ENCODE results near the gene CGA. TPM values are rescaled to one million over a fixed set of nuclear protein-coding genes. Genes with fewer than 3 reads are reported as not detected.

Gene CGA
- polyA plus RNA-seq, 1 of the 3 experiments (the other 2 are of a cell fraction), result 0.10 TPM

DNA sequence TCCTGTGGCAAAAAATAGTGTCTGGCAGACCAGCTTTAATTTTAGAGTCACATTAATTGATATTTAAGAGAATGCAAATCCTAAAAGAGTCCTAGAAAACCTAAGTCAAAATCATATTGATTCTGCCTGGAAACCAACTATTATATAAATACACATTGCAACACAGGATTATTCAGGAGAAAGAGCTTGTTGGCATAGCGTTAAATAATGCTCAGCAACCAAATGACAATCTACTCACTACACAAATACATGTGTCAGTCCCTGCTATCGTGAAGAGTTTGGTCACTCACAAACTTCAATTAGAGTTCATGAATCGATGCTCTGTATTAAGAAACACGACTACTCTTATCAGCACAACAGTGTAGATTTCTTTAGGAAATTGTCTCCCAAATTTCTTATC is 54.2 kb downstream of the CGA start:
- POLR2A ChIA-PET, result no interaction called here
- Histone ChIP-seq H3K4me2 (no peak overlapping the region), H2AFZ (ENCODE audit: low read depth) (no peak overlapping the region), H3K4me1 (ENCODE audit: control insufficient read depth in 1 of 2, insufficient read depth in 2 of 2, low read depth in 1 of 2, low read length in 1 of 2) (no peaks in the 10 kb centered on the region), H3K9me3 (no peaks in the 10 kb centered on the region), H3K27ac (ENCODE audit: low read depth in 2 of 2, low read length in 1 of 2) (no peak overlapping the region), H3K9me2 (no peaks in the 10 kb centered on the region), H3K36me3 (replicated peaks in 1 of 2; ENCODE audit: control insufficient read depth in 1 of 2, insufficient read depth in 2 of 2, low read length in 1 of 2) (no peaks in the 10 kb centered on the region), H3K4me3 (ENCODE audit: low read depth in 2 of 2, low read length in 1 of 2) (no peak overlapping the region), H3K27me3 (ENCODE audit: insufficient read depth) (no peaks in the 10 kb centered on the region), H3K9ac (no peak overlapping the region), H3K79me2 (ENCODE audit: insufficient read depth) (no peaks in the 10 kb centered on the region), H3F3A (replicated peaks; ENCODE audit: insufficient read depth) (no peaks in the 10 kb centered on the region), H4K20me1 (ENCODE audit: insufficient read depth) (no peaks in the 10 kb centered on the region)
- CTCF ChIA-PET, result interaction anchor here (1.6 to 2.7 kb wide), 3 partner anchors 12 to 1118 kb away, joined by 3 to 9 read pairs (median 5); no protein-coding TSS in a partner anchor
- no peak for TF ChIP-seq MXI1 (IDR thresholded peaks at IDR 0.05; ENCODE audit: low read depth, low read length)
- no peak for TF ChIP-seq RXRA (IDR thresholded peaks at IDR 0.05; ENCODE audit: borderline replicate concordance, low read depth)
- no peak for TF ChIP-seq SIN3A (IDR thresholded peaks at IDR 0.05; ENCODE audit: borderline replicate concordance, low read depth, low read length)
- no peak for TF ChIP-seq FOSL2 (IDR thresholded peaks at IDR 0.05; ENCODE audit: borderline replicate concordance, low read depth)
- TF ChIP-seq RAD21 (IDR thresholded peaks at IDR 0.05; ENCODE audit: low read length), result no peak
- no peak for TF ChIP-seq ZBTB33 (IDR thresholded peaks at IDR 0.05; ENCODE audit: borderline replicate concordance, low read depth)
- TF ChIP-seq YY1 (IDR thresholded peaks at IDR 0.05; ENCODE audit: low read depth), result no peak
- no peak for TF ChIP-seq RCOR1 (IDR thresholded peaks at IDR 0.05; ENCODE audit: low read length)
- no peak for TF ChIP-seq CHD2 (IDR thresholded peaks at IDR 0.05; ENCODE audit: low read length, partially characterized antibody)
- no peak for TF ChIP-seq NRF1 (IDR thresholded peaks at IDR 0.05; ENCODE audit: low read depth, low read length)
- no peak for TF ChIP-seq SMC3 (IDR thresholded peaks at IDR 0.05; ENCODE audit: low read depth, low read length)
- TF ChIP-seq USF1 (IDR thresholded peaks at IDR 0.05; ENCODE audit: borderline replicate concordance, low read depth), result no peak
- TF ChIP-seq PBX3 (IDR thresholded peaks at IDR 0.05), result no peak
- no peak for TF ChIP-seq USF2 (IDR thresholded peaks at IDR 0.05; ENCODE audit: borderline replicate concordance, low read depth, low read length)
- WGBS (ENCODE audit: low lambda C conversion rate), result 14% methylated on average over 4 of the region's 4 CpGs
- DNase-seq, result no peak

Other genes with a start within 250 kb of the CGA start
- gene HTR1E, start 157.6 kb downstream of the CGA start, polyA plus RNA-seq (2012; rRNA removed), result 0.02 and 0.03 TPM in 2 replicates
- gene ZNF292, start 60.5 kb upstream of the CGA start, polyA plus RNA-seq (2012; rRNA removed), result 3.2 and 5.0 TPM in 2 replicates
- 1.6 and 3.1 TPM in 2 replicates for gene SMIM8, start 227.5 kb upstream of the CGA start, polyA plus RNA-seq (2012; rRNA removed)
- not detected in 2 replicates for gene GJB7, start 234.2 kb upstream of the CGA start, polyA plus RNA-seq (2012; rRNA removed)
- 0.49 and 0.54 TPM in 2 replicates for gene C6orf163, start 249.7 kb upstream of the CGA start, polyA plus RNA-seq (2012; rRNA removed)

All from SK-N-SH (cell line).